ENCODE data around the gene IQSEC3.
"Not testable (repeated sequence)": the region's sequence is repeated elsewhere in the genome, so short reads cannot be mapped to it uniquely, and the experiment has no call there.

The IQSEC3 gene

DNA sequence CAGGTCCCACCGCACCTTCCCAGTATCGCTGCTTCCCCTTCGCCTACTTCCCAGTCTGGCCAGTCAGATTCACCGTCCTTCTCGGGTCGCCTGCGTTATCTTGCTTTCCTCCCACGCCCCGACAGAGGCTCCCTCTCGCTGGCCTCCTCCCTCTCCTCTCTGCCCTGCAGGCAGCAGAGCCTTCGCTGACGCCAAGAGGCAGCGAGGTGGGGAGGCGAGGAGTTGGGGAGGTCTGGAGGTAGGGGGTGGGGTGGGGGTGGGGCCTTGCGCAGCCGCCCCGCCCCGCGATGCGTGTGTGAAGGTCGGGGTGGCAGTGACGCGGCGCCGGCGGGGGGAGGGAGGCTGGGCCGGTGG lies at the start of gene IQSEC3:
Gene IQSEC3, plus strand, starts transcription at position 340 of the 354 bp plus-strand sequence. CDS start 116 bp downstream, outside the sequence.
- not testable (repeated sequence) for H3K27ac ChIP-seq

DNA sequence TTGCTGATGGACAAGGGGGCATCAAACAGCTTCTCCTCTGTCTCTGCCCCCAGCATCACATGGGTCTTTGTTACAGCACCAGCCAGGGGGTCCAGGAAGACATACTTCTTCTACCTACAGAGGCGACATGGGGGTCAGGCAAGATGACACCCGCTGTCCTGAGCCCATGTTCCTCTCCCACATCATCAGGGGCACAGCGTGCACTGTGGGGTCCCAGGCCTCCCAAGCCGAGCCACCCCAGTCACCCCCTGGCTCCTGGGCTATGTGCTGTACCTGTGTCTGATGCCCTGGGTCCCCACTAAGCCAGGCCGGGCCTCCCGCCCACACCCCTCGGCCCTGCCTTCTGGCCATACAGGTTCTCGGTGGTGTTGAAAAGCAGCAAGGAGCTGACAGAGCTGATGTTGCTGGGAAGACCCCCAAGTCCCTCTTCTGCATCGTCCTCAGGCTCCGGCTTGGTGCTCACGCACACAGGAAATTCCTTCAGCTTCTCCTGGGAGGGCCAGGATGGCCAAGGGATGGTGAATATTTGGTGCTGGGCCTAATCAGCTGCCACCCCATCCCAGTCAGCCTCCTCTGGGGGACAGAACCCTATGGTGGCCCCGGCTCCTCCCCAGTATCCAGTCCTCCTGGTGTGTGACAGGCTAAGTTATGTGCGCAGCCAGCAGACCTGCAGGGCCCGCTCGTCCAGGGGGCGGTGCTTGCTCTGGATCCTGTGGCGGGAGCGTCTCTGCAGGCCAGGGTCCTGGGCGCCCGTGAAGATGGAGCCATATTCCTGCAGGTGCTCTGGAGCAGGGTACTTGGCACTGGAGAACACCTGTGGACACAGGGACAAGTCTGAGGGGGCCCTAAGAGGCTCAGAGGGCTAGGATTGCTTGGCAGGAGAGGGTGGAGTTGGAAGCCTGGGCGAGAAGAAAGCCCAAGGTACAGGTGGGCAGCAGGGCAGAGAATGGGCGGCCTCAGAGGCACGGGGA lies 48.9 kb upstream of the IQSEC3 start:
- not testable (repeated sequence) for H3K27ac ChIP-seq

GRCh38 chr12:18821-19567 lies 47.6 kb upstream of the IQSEC3 start:
- H3K27ac ChIP-seq, result not testable (repeated sequence)

GRCh38 chr12:19906-20305 lies 46.7 kb upstream of the IQSEC3 start:
- not testable (repeated sequence) for H3K27ac ChIP-seq

DNA sequence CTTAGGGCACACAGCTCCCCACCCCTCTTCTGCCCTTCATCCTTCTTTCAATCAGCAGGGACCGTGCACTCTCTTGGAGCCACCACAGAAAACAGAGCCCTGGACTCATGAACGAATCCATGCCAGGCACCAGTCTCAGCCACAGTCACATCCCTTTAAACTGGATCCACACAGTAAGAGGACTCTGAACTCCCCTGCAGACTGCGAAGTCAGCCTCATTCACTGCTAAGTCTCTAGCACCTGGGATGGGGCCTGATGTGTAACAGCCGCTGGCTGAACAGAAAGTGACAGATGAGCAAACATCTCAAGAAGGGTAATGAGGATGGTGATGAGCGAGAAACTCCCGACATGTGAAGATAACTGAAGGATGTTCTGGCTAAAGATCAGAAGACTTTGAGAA lies 45.8 kb upstream of the IQSEC3 start:
- TF ChIP-seq ZFX (IDR thresholded peaks at IDR 0.05), result no peak
- TF ChIP-seq CTCF (conservative IDR thresholded peaks at IDR 0.05), result no peak
- no peak overlapping the region for H3K27ac ChIP-seq

DNA sequence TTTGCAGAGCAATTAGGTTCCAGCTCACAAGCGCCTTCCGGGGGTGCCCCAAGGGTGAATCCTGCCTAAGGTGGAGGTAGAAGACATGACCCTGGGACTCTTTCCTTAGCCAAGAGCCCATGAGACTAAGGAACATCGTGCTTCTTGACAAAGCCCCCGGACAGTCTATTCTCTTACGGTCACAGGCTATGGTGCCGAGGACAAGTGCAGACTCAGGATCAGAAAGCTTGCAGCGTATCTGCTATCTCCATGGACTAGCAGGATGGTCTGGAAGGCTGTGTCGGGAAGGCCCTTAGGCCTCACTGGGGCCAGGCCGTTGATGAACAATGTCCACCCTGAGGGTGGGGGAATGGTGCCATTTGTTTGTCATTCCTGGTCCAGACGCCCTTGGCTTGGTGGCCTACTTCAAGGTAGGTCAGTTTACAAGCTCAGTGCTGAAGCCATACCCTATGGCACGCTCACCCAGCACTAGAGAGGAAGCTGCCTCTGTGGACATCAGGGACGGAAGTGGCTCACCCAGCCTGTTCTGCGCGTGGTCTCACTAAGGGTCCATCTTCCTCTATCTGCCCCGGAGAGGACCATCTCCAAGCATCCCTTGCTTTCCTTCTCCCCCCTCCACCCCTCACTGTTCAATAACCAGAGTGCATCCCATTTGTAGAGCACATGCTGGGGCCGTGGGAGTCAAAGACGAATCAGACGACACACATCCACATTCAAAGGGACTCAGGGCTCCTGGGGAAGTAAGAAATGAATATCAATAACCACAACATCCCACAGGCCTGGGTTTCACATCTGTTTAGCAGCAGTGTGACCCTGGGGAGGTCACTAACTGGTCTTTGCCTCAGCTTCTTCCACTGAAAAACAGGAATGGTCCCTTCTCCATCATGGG lies 45.0 kb upstream of the IQSEC3 start:
- H3K27ac ChIP-seq, result no peak overlapping the region
- TF ChIP-seq ZFX (IDR thresholded peaks at IDR 0.05) (no peak), CTCF (conservative IDR thresholded peaks at IDR 0.05) (no peak)

GRCh38 chr12:22190-22529 lies 44.4 kb upstream of the IQSEC3 start:
- TF ChIP-seq ZFX (IDR thresholded peaks at IDR 0.05) (no peak), CTCF (conservative IDR thresholded peaks at IDR 0.05) (no peak)

GRCh38 chr12:22530-23201 lies 43.9 kb upstream of the IQSEC3 start:
- no peak overlapping the region for H3K27ac ChIP-seq
- TF ChIP-seq CTCF (conservative IDR thresholded peaks at IDR 0.05) (no peak), ZFX (IDR thresholded peaks at IDR 0.05) (no peak)

More at GRCh38 chr12:22190-22529, 44.4 kb upstream of the IQSEC3 start:
- no peak overlapping the region for H3K27ac ChIP-seq

DNA sequence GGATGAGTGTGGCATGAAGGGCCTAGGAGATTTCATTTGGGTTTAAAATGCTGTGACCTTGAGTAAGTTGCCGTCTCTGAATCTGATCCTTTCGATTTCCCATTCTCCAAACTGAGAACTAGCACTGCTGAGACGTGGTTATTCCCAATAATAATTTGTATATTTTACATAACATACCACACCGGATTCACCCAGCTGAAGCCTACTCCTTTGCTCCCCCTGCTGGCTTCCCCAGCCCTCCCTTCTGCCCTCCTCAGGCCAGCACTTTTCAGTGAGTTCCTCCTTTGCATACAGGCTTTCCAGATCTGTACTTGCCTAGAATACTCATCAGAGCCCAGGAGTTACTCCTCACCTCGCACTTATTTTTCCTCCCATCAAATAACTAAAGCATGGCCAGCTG lies 38.7 kb upstream of the IQSEC3 start:
- not testable (repeated sequence) for H3K27ac ChIP-seq

DNA sequence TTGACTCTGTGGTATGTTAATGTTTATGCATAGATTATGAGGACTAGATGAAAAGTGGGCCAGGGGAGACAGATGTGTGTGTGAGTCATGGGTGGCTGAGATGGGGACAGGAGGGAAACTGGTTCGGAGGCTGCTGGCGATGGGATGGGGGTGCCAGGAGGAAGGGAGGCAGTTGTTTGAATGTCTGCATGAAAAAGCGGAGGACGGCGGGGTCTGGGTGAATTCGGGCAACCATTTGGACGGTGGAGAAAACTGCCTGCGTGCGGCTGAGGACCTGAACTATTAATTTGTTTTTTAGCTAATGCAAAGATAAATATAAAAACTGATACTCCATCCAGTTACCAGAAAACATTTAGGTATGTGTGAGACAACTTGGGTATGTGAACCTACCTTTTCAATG lies 27.8 kb upstream of the IQSEC3 start:
- not testable (repeated sequence) for H3K27ac ChIP-seq

GRCh38 chr12:39555-40265 lies 26.9 kb upstream of the IQSEC3 start:
- H3K27ac ChIP-seq, result not testable (repeated sequence)

- not testable (repeated sequence) for H3K27ac ChIP-seq
Observed at GRCh38 chr12:44352-44751, 22.2 kb upstream of the IQSEC3 start.

DNA sequence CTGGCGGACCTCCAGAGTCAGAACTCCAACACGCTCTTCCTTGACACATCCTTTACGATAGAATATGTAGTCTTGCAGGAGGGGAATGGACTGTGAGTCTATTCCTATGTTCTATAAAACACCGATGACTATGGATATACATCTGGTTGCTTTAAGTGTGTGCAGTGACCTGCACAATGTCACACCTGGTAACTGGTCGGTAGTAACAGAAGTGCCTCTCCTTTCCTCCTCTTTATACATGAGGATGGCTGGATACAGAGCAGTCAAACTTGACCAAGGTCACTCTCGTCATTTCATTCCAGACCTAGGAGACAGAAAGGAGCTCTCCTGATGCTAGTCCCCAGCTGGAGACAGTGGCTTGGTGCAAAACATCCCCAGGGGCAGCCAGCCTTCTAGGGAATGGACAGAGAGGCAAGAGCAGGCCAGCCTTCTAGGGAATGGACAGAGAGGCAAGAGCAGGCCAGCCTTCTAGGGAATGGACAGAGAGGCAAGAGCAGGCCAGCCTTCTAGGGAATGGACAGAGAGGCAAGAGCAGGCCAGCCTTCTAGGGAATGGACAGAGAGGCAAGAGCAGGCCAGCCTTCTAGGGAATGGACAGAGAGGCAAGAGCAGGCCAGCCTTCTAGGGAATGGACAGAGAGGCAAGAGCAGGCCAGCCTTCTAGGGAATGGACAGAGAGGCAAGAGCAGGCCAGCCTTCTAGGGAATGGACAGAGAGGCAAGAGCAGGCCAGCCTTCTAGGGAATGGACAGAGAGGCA lies 21.2 kb upstream of the IQSEC3 start:
- not testable (repeated sequence) for H3K27ac ChIP-seq
